Lower leg skin (tissue), 3 donors: ENCODE data around the gene XPNPEP2.

Experiments used
- POLR2A ChIP-seq, 2 donors: fragments of 450-650 bp; IDR thresholded peaks; one replicate each; pipeline ENCODE4 v1.6.1; 2016 to 2017; ENCODE audit warnings: antibody characterized with exemption in 2 of 2, mild to moderate bottlenecking in 1 of 2, moderate library complexity in 1 of 2
- TF ChIP-seq, protein P1 (sequence below), 3 donors: fragments of 450-650 bp; IDR thresholded peaks; one replicate each; pipeline ENCODE4 v1.5.1; 2016; ENCODE audit warnings: antibody characterized with exemption in 3 of 3, mild to moderate bottlenecking in 3 of 3, moderate library complexity in 2 of 3

DNA sequence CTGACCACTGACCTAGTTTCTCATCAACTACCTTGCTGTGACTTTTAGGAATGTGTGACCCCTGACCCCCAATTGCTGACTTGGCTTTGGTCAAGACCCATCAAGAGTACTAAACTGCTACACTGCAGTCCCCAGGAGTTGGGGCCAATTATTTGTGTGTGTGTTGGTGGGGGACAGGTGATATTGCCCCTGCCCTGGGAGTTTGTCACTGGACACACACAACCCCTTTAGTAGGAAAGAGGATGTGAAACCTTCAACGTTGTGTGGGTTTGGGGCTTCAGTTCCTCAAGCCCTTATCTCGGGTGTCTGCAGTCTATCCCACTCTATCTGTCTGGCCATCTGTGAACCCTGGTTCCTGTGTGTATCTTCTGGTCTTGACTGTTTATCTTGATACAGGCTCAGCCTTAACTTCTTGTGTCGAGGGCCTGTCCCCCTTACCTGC is 47.5 kb downstream of the XPNPEP2 start:
- TF ChIP-seq, protein P1, sequence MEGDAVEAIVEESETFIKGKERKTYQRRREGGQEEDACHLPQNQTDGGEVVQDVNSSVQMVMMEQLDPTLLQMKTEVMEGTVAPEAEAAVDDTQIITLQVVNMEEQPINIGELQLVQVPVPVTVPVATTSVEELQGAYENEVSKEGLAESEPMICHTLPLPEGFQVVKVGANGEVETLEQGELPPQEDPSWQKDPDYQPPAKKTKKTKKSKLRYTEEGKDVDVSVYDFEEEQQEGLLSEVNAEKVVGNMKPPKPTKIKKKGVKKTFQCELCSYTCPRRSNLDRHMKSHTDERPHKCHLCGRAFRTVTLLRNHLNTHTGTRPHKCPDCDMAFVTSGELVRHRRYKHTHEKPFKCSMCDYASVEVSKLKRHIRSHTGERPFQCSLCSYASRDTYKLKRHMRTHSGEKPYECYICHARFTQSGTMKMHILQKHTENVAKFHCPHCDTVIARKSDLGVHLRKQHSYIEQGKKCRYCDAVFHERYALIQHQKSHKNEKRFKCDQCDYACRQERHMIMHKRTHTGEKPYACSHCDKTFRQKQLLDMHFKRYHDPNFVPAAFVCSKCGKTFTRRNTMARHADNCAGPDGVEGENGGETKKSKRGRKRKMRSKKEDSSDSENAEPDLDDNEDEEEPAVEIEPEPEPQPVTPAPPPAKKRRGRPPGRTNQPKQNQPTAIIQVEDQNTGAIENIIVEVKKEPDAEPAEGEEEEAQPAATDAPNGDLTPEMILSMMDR (IDR thresholded peaks at IDR 0.05), result no peak
- TF ChIP-seq POLR2A (IDR thresholded peaks at IDR 0.05), result no peak
